ENCODE results near the gene BUB1B. TPM values are rescaled to one million over a fixed set of nuclear protein-coding genes. Genes with fewer than 3 reads are reported as not detected.
A peak's percentile ranks its signal among the peaks of the same experiment; 100 is the strongest.

The BUB1B gene
- total and polyA plus RNA-seq, 9 of the 15 experiments (the other 6 are each of a cell fraction or from before 2014, with no cell fraction given), result 28.7 to 113 (median 82.2) TPM

- TF ChIP-seq CUX1 (CRISPR knock-in tag; IDR thresholded peaks at IDR 0.05) (0 out of 2 replicates have a peak, but pooled peaks have one; percentile 57), ESRRA (IDR thresholded peaks at IDR 0.05; ENCODE audit: borderline replicate concordance, low read depth) (peak; percentile 93), HINFP (tag; conservative IDR thresholded peaks at IDR 0.05; ENCODE audit: low read depth) (0 out of 2 replicates have a peak, but pooled peaks have one; percentile 58), ZNF75A (CRISPR knock-in tag; IDR thresholded peaks at IDR 0.05) (no peak), THRAP3 (IDR thresholded peaks at IDR 0.05; ENCODE audit: borderline replicate concordance) (no peak), MITF (IDR thresholded peaks at IDR 0.05) (0 out of 2 replicates have a peak, but pooled peaks have one; percentile 39), NCOA1 (IDR thresholded peaks at IDR 0.05; ENCODE audit: low read depth) (peak; percentile 73; the same call in 1 of the 2 replicates), CCNT2 (IDR thresholded peaks at IDR 0.05; ENCODE audit: borderline replicate concordance, extremely low read depth, insufficient read length, low read depth, low read length) (no peak), RAD21 (CRISPR knock-in tag; conservative IDR thresholded peaks at IDR 0.05 in 1 of 2, IDR thresholded peaks at IDR 0.05 in 1 of 2) (peak in 1 of 2 experiments; percentile 17; a peak in 1 of 4 replicates), JUN (IDR thresholded peaks at IDR 0.05; ENCODE audit: borderline replicate concordance, low read depth, low read length) (no peak), JUN (CRISPR knock-in tag; IDR thresholded peaks at IDR 0.05; ENCODE audit: borderline replicate concordance) (no peak), RBM17 (IDR thresholded peaks at IDR 0.05; ENCODE audit: borderline replicate concordance, low read depth, low read length) (no peak), SMARCC2 (IDR thresholded peaks at IDR 0.05; ENCODE audit: low read depth) (no peak), ZNF217 (CRISPR knock-in tag; IDR thresholded peaks at IDR 0.05) (no peak), TRIM24 (IDR thresholded peaks at IDR 0.05) (peak in 1 of 2 experiments; percentile 70; a peak in 2 of 4 replicates), MAFG (tag; conservative IDR thresholded peaks at IDR 0.05) (peak; percentile 75)
Measured at GRCh38 chr15:40137303-40138200, 23.3 kb upstream of the BUB1B start (continued).

Data from K562 (cell line).